Endothelial cell of umbilical vein (primary cell): ENCODE data around the gene ZBED4. TPM values are rescaled to one million over a fixed set of nuclear protein-coding genes. Genes with fewer than 3 reads are reported as not detected.

ENCODE experiments used
- BruUV-seq: library from RNA; stranded (reverse); fragments of 400-500 nt; replicated peaks from 2 replicates; lab custom pipeline; 2021; lab: Mats Ljungman, UMichigan
- CTCF ChIA-PET: fragments of 300-600, 350-600 bp; sonication (Branson Sonifier 250); formaldehyde crosslinking; loops from one replicate; lab custom pipeline; 2021; ENCODE audit warnings: antibody characterized with exemption, inconsistent platforms; lab: Charles Lee
- POLR2A ChIA-PET: fragments of 300-600, 350-600 bp; sonication (Branson Sonifier 250); formaldehyde crosslinking; loops from one replicate; lab custom pipeline; 2021; ENCODE audit warnings: antibody characterized with exemption, inconsistent platforms; lab: Charles Lee
- DNase-seq: peaks from one replicate; pipeline ENCODE4 v3.0.0-alpha.2; 2011; ENCODE audit warnings: low read depth, low spot score
- FAIRE-seq: peaks from 2 replicates; lab custom pipeline; 2011; peaks lifted over from hg19 to GRCh38; lab: Jason Lieb, UNC
- H2AFZ ChIP-seq: 2 replicates; pipeline ENCODE4 v1.6.0; 2012; ENCODE audit warnings: low read depth, low read length, control low read depth, inconsistent platforms
- H3K27ac ChIP-seq: 2 replicates; pipeline ENCODE4 v1.5.1; 2011; ENCODE audit warnings: low read depth, mild to moderate bottlenecking, control low read depth, low read length, moderate library complexity; ENCODE audit not compliant: insufficient read depth
- H3K27me3 ChIP-seq, 2 experiments: 2 replicates each; pipeline versions ENCODE4 v1.6.0 to v1.6.1; 2011; ENCODE audit warnings: low read length in 2 of 2, mixed read lengths in 1 of 2; ENCODE audit not compliant: control insufficient read depth in 2 of 2, insufficient read depth in 2 of 2
- H3K36me3 ChIP-seq, 2 experiments: 2 replicates in 1 of 2; 3 replicates in 1 of 2; pipeline ENCODE4 v1.5.1; 2011; ENCODE audit warnings: low read length in 2 of 2, mild to moderate bottlenecking in 1 of 2, moderate library complexity in 1 of 2; ENCODE audit not compliant: control insufficient read depth in 2 of 2, insufficient read depth in 2 of 2; ENCODE audit errors: extremely low read depth in 1 of 2
- H3K4me1 ChIP-seq: 3 replicates; pipeline ENCODE4 v1.5.1; 2011; ENCODE audit warnings: mild to moderate bottlenecking, low read length; ENCODE audit not compliant: control insufficient read depth, insufficient read depth; ENCODE audit errors: extremely low read depth
- H3K4me2 ChIP-seq: 2 replicates; pipeline ENCODE4 v1.6.1; 2011; ENCODE audit warnings: low read length, control low read depth, mixed read lengths; ENCODE audit not compliant: insufficient read depth
- H3K4me3 ChIP-seq, 3 experiments: fragments of 200-600 bp in 1 of 3; sonication (generic), shearing (Covaris generic) in 1 of 3; replicated peaks in 1 of 3; 2 replicates each; pipeline ENCODE4 v1.5.1; 2011 to 2016; ENCODE audit warnings: control low read depth in 3 of 3, low read length in 3 of 3, mild to moderate bottlenecking in 2 of 3, inconsistent platforms in 1 of 3, low read depth in 1 of 3, moderate library complexity in 1 of 3; ENCODE audit not compliant: insufficient read depth in 1 of 3
- H3K79me2 ChIP-seq: 2 replicates; pipeline ENCODE4 v1.6.0; 2012; ENCODE audit warnings: low read length, inconsistent platforms; ENCODE audit not compliant: control insufficient read depth, insufficient read depth
- H3K9ac ChIP-seq: replicated peaks from 2 replicates; pipeline ENCODE3; 2011; ENCODE audit warnings: low read length, control low read depth; ENCODE audit not compliant: insufficient read depth; ENCODE audit errors: extremely low read depth
- H3K9me1 ChIP-seq: replicated peaks from 3 replicates; pipeline ENCODE4 v1.6.0; 2011; ENCODE audit warnings: mild to moderate bottlenecking, low read length; ENCODE audit not compliant: control insufficient read depth, insufficient read depth; ENCODE audit errors: extremely low read depth
- H3K9me3 ChIP-seq: replicated peaks from 2 replicates; pipeline ENCODE4 v1.5.1; 2012; ENCODE audit warnings: low read length, inconsistent platforms; ENCODE audit not compliant: control insufficient read depth, insufficient read depth
- H4K20me1 ChIP-seq: replicated peaks from 2 replicates; pipeline ENCODE3; 2011; ENCODE audit warnings: mild to moderate bottlenecking, low read length; ENCODE audit not compliant: control insufficient read depth, insufficient read depth; ENCODE audit errors: extremely low read depth
- EZH2 ChIP-seq: IDR thresholded peaks from 2 replicates; pipeline ENCODE4 v1.6.1; 2012; ENCODE audit warnings: borderline replicate concordance, low read depth, mild to moderate bottlenecking, moderate library complexity, low read length, inconsistent platforms; ENCODE audit not compliant: severe bottlenecking
- FOS ChIP-seq: IDR thresholded peaks from 2 replicates; pipeline ENCODE4 v1.6.1; 2011; ENCODE audit warnings: mild to moderate bottlenecking, low read length, moderate library complexity, borderline replicate concordance; ENCODE audit not compliant: insufficient read depth
- GATA2 ChIP-seq: IDR thresholded peaks from 2 replicates; pipeline ENCODE4 v1.7.0; 2011; ENCODE audit warnings: low read depth, mild to moderate bottlenecking, moderate library complexity, mixed read lengths, low read length; ENCODE audit not compliant: insufficient read length, insufficient read depth
- JUN ChIP-seq: IDR thresholded peaks from 2 replicates; pipeline ENCODE4 v1.6.1; 2011; ENCODE audit warnings: borderline replicate concordance, low read depth; ENCODE audit not compliant: insufficient read length, insufficient read depth
- MYC ChIP-seq: IDR thresholded peaks from one replicate; pipeline ENCODE4 v1.6.1; 2011; ENCODE audit warnings: mild to moderate bottlenecking, low read depth, low read length
- POLR2A ChIP-seq: IDR thresholded peaks from 2 replicates; pipeline ENCODE4 v1.6.1; 2012; ENCODE audit warnings: low read depth, mild to moderate bottlenecking, control low read depth, low read length
- POLR2AphosphoS5 ChIP-seq: IDR thresholded peaks from 2 replicates; pipeline ENCODE4 v1.6.1; 2012; ENCODE audit warnings: low read depth, mild to moderate bottlenecking, control low read depth, low read length, moderate library complexity; ENCODE audit not compliant: insufficient read depth
- dilution Hi-C: fragments of 300-500 bp; cut with MboI; formaldehyde crosslinking; loops from one replicate; pipeline ENCODE4 v1.15.0; 2019; ENCODE audit warnings: low sequenced_read_pairs; ENCODE audit not compliant: extremely low pct_ligation_motif_present
- intact Hi-C: fragments of 100-400 bp; cut with micrococcal nuclease; formaldehyde crosslinking; loops from one replicate; pipeline ENCODE4 v1.10.0; 2022
- polyA plus RNA-seq, 4 experiments: library from polyadenylated mRNA; depleted of rRNA in 3 of 4; stranded (reverse) in 3 of 4; unstranded in 1 of 4; fragments of >200 nt; gene quantifications; 2 replicates each; pipeline versions ENCODE4 v1.2.1 to v1.2.3, GENCODE V29; 2011 to 2012; ENCODE audit warnings: missing spikeins in 1 of 4
- total RNA-seq: library from RNA; stranded (reverse); gene quantifications from 2 replicates; pipeline ENCODE4 v1.2.3, GENCODE V29; 2021
- TF ChIP-seq, protein P1 (sequence below): IDR thresholded peaks from 2 replicates; pipeline ENCODE4 v1.6.1; 2011; ENCODE audit not compliant: insufficient read depth, insufficient read length
- TF ChIP-seq, protein P2 (sequence below), 2 donors: IDR thresholded peaks; 1 replicate in 1 of 2; 2 replicates in 1 of 2; pipeline ENCODE4 v1.5.1; 2011; ENCODE audit warnings: low read length in 2 of 2, mild to moderate bottlenecking in 2 of 2, moderate library complexity in 2 of 2, control low read depth in 1 of 2, inconsistent platforms in 1 of 2, low read depth in 1 of 2; ENCODE audit not compliant: insufficient read depth in 1 of 2; ENCODE audit errors: extremely low read depth in 1 of 2

ZBED4 gene
- total and polyA plus RNA-seq, 2 donors (not counting 3 experiments of a cell fraction or from before 2014, with no cell fraction given): 8.6 to 18.2 TPM

DNA sequence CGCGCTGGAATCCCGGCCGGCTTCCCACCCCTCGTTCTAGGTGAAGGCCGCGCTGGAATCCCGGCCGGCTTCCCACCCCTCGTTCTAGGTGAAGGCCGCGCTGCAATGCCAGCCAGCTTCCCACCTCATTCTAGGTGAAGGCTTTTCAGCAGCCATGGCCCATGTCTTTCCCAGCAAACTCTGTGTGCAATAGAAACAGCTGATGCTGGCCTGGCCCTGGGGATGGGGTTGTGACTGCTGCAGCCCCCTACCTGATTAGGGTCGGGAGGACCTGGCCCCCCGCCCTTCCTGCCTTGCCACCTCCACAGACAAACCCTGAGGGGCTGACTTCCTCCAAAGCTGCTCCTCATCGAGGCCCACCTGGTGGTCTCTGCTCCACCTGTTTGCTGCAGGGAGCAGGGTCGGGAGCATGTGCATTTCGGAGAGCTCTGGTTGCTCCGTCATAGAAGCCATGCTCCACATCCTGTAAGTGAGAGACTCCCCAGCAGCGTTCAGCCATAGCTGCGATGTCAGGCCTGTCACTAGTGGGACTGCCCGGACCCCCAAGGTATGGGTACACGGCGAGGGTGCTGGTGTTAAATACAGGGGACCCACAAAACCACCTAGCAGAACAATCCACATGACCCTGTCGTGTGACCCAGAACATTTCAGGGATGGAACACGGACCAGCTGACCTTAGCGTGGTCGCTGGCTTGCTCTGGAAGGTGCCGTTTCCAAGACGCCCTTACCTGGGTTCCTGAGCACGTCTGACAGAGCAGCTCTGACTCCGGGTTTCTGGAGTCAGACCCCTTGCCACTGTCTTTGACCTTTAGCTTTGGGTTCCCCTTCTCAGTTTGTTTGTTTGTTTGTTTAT is 3.3 kb downstream of the ZBED4 start:
- POLR2A ChIA-PET: interaction anchor here (0.5 kb wide), 1 partner anchor 15 kb away, joined by 4 read pairs; no protein-coding TSS in a partner anchor
- no peak overlapping the region for H3K9ac ChIP-seq
- no peaks in the 10 kb centered on the region for H3K27me3 ChIP-seq
- peaks cover 7% of the 10 kb centered on the region for H4K20me1 ChIP-seq
- BruUV-seq: no TSS peak
- H3K9me3 ChIP-seq: no peaks in the 10 kb centered on the region
- H3K9me1 ChIP-seq: no peaks in the 10 kb centered on the region
- intact Hi-C loops: no loop called here
- dilution Hi-C loops: no loop called here
- peaks cover 77% of the 10 kb centered on the region for H3K79me2 ChIP-seq
- no peak for DNase-seq
- FAIRE-seq: no peak
- H3K4me1 ChIP-seq: peaks cover 22% of the 10 kb centered on the region
- CTCF ChIA-PET: no interaction called here
- no peak overlapping the region for H2AFZ ChIP-seq
- no peak for TF ChIP-seq MYC
- no peak for TF ChIP-seq FOS
- TF ChIP-seq, protein P1, sequence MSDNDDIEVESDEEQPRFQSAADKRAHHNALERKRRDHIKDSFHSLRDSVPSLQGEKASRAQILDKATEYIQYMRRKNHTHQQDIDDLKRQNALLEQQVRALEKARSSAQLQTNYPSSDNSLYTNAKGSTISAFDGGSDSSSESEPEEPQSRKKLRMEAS: no peak
- TF ChIP-seq JUN: no peak
- TF ChIP-seq, protein P2, sequence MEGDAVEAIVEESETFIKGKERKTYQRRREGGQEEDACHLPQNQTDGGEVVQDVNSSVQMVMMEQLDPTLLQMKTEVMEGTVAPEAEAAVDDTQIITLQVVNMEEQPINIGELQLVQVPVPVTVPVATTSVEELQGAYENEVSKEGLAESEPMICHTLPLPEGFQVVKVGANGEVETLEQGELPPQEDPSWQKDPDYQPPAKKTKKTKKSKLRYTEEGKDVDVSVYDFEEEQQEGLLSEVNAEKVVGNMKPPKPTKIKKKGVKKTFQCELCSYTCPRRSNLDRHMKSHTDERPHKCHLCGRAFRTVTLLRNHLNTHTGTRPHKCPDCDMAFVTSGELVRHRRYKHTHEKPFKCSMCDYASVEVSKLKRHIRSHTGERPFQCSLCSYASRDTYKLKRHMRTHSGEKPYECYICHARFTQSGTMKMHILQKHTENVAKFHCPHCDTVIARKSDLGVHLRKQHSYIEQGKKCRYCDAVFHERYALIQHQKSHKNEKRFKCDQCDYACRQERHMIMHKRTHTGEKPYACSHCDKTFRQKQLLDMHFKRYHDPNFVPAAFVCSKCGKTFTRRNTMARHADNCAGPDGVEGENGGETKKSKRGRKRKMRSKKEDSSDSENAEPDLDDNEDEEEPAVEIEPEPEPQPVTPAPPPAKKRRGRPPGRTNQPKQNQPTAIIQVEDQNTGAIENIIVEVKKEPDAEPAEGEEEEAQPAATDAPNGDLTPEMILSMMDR (IDR thresholded peaks at IDR 0.05; ENCODE audit: extremely low read depth in 1 of 2, insufficient read depth in 1 of 2, low read depth in 1 of 2, low read length in 2 of 2): no peak
- no peak for TF ChIP-seq EZH2
- TF ChIP-seq GATA2: no peak
- TF ChIP-seq POLR2AphosphoS5: no peak
- TF ChIP-seq POLR2A: no peak
- H3K36me3 ChIP-seq: no peaks in the 10 kb centered on the region
- no peak overlapping the region for H3K4me3 ChIP-seq
- H3K27ac ChIP-seq: no peak overlapping the region
- no peak overlapping the region for H3K4me2 ChIP-seq
